Epithelial cell of esophagus (primary cell): ENCODE results near the gene SPHK1.

Experiments used
- DNase-seq: peaks from one replicate; pipeline ENCODE4 v3.0.0; 2010; ENCODE audit warnings: low read depth
- H3K4me3 ChIP-seq: 2 replicates; pipeline ENCODE4 v1.5.1; 2011; ENCODE audit warnings: mild to moderate bottlenecking, low read length, control low read depth
- CTCF ChIP-seq: IDR thresholded peaks from 2 replicates; pipeline ENCODE4 v1.5.1; 2011; ENCODE audit warnings: low read depth, mild to moderate bottlenecking, low read length, control low read depth, inconsistent platforms; ENCODE audit not compliant: insufficient read depth; ENCODE audit errors: missing control alignments

Gene SPHK1

DNA sequence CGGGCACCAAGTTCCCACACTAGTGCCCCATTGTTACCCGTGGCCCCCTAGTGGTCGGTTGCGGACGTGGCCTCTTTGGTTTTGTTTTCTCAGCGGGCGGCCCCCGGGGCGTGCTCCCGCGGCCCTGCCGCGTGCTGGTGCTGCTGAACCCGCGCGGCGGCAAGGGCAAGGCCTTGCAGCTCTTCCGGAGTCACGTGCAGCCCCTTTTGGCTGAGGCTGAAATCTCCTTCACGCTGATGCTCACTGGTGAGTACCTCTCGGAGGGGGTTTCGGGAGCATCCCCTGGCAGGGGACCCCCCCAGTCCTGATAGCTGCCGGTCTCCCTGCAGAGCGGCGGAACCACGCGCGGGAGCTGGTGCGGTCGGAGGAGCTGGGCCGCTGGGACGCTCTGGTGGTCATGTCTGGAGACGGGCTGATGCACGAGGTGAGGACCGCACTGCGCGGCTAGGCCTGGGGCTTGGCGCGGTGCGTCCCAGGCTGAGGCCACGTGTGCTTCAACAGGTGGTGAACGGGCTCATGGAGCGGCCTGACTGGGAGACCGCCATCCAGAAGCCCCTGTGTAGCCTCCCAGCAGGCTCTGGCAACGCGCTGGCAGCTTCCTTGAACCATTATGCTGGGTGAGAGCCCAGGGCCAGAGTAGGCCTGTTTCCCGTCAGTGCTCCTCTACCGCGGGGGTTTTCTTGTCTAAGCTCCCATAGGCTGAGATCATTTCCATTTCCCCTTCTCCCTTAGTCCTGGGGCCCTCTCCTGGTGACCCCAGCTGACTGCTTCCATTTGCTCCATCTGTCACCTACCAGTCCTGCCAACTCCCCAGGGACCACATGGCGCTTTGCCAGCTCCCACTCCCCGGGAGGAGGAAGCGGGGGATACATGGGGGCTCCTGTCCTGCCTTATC, 1.7 kb downstream of the SPHK1 start:
- TF ChIP-seq CTCF: peak; percentile 72
- peak overlapping the region; percentile 62 for H3K4me3 ChIP-seq
- DNase-seq: peak; percentile 75

- no peak for TF ChIP-seq CTCF
- no peak overlapping the region for H3K4me3 ChIP-seq
- DNase-seq: no peak
These were observed 2.8 kb downstream of the SPHK1 start for GRCh38 chr17:76386966-76387765.

- TF ChIP-seq CTCF: peak; percentile 31
- DNase-seq: peak; percentile 41
- no peak overlapping the region for H3K4me3 ChIP-seq
These were observed 4.8 kb downstream of the SPHK1 start for GRCh38 chr17:76388966-76389888.

DNA sequence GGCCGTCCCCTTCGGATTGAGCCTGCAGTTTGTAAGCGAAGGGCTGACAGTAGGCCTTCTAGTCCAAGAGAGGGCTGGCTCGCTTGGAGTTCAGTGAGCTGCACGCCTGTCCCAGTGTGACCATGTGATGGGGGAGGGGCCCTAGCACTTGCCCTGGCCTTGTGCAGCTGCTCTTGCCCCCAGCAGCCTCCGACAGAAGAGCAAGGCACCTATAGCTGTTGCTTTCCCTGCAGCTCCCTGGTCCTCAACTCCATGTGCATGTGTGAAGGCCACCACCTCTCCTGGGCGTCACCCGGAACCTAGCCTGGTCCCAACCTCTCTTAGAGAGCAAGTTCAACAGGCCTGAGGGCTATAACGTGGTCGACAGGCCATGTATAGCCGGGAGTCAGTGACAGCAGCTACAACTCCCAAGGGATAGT, 5.6 kb downstream of the SPHK1 start:
- no peak overlapping the region for H3K4me3 ChIP-seq
- no peak for DNase-seq
- TF ChIP-seq CTCF: no peak

DNA sequence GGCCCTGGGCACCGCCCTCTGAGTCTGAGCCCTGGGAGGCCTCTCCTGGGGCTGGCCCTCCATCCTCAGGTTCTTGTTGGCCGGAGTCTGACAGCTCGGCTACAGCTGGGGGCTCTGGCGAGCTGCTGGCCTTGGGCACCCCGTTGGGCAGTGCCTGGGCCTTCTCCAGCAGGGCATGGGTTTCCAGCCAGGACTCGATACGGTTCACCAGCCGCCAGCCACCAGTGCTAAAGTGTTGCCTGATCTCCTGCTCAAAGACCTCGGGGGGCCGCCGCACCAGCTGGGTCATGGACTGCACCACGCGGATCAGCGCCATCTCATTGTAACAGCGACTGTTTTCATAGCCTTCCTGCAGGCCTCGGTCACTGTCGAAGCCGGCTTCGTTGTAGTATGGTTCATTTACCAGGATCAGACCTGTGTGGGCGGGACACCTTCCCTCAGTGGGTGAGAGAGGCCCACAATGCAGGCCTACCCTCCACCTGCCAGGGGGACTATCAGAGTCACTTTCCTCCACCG, 6.8 kb downstream of the SPHK1 start:
- H3K4me3 ChIP-seq: no peak overlapping the region
- no peak for TF ChIP-seq CTCF
- DNase-seq: no peak

GRCh38 chr17:76394166-76394565, 9.8 kb downstream of the SPHK1 start:
- no peak overlapping the region for H3K4me3 ChIP-seq
- TF ChIP-seq CTCF: no peak
- DNase-seq: peak; percentile 96
